ENCODE data around the gene RFLNA. TPM values are rescaled to one million over a fixed set of nuclear protein-coding genes. Genes with fewer than 3 reads are reported as not detected.

Gene RFLNA
- polyA plus RNA-seq, 1 donor from 2014 or later: 9.6 TPM

- H3K27me3 ChIP-seq (ENCODE audit: insufficient read depth, low read depth, low read length): no peaks in the 10 kb centered on the region
- H3K9me3 ChIP-seq (ENCODE audit: low read length): no peaks in the 10 kb centered on the region
- H3K9me2 ChIP-seq (ENCODE audit: insufficient read depth, low read length): no peaks in the 10 kb centered on the region
- no peak overlapping the region for H3K9ac ChIP-seq (ENCODE audit: low read length)
- no peak overlapping the region for H3K4me2 ChIP-seq (ENCODE audit: low read length)
- no peaks in the 10 kb centered on the region for H3K36me3 ChIP-seq (ENCODE audit: insufficient read depth, low read length)
- H4K20me1 ChIP-seq (ENCODE audit: insufficient read depth): no peaks in the 10 kb centered on the region
- H2AFZ ChIP-seq (ENCODE audit: low read depth, low read length): no peak overlapping the region
- TF ChIP-seq SMC3 (conservative IDR thresholded peaks at IDR 0.05; ENCODE audit: poor library complexity) (no peak), CTCF (IDR thresholded peaks at IDR 0.05; ENCODE audit: poor library complexity, severe bottlenecking) (no peak), MXI1 (conservative IDR thresholded peaks at IDR 0.05; ENCODE audit: poor library complexity, severe bottlenecking) (no peak), RAD21 (conservative IDR thresholded peaks at IDR 0.05) (no peak), EP300 (conservative IDR thresholded peaks at IDR 0.05; ENCODE audit: poor library complexity, severe bottlenecking) (no peak), POLR2AphosphoS5 (IDR thresholded peaks at IDR 0.05) (no peak), REST (IDR thresholded peaks at IDR 0.05; ENCODE audit: borderline replicate concordance) (no peak), TAF1 (IDR thresholded peaks at IDR 0.05; ENCODE audit: low read depth) (no peak), EZH2 (IDR thresholded peaks at IDR 0.05; ENCODE audit: borderline replicate concordance, insufficient read depth, low read length, poor library complexity, severe bottlenecking) (no peak)
- no peaks in the 10 kb centered on the region for H3K79me2 ChIP-seq (replicated peaks; ENCODE audit: insufficient read depth, low read length)
- H3K4me3 ChIP-seq (ENCODE audit: low read length): no peak overlapping the region
- no peak overlapping the region for H3K27ac ChIP-seq (ENCODE audit: low read length)
- no peaks in the 10 kb centered on the region for H3F3A ChIP-seq (ENCODE audit: insufficient read depth, low read length, poor library complexity, severe bottlenecking)
Measured at GRCh38 chr12:124277394-124278241, 17.3 kb upstream of the RFLNA start.

GRCh38 chr12:124278389-124279101 is 16.3 kb upstream of the RFLNA start:
- H3K9me2 ChIP-seq (ENCODE audit: insufficient read depth, low read length): no peaks in the 10 kb centered on the region
- no peaks in the 10 kb centered on the region for H3K9me3 ChIP-seq (ENCODE audit: low read length)
- H3K4me2 ChIP-seq (ENCODE audit: low read length): no peak overlapping the region
- no peaks in the 10 kb centered on the region for H3F3A ChIP-seq (ENCODE audit: insufficient read depth, low read length, poor library complexity, severe bottlenecking)
- TF ChIP-seq RAD21 (conservative IDR thresholded peaks at IDR 0.05): no peak
- no peak for TF ChIP-seq POLR2AphosphoS5 (IDR thresholded peaks at IDR 0.05)
- TF ChIP-seq EZH2 (IDR thresholded peaks at IDR 0.05; ENCODE audit: borderline replicate concordance, insufficient read depth, low read length, poor library complexity, severe bottlenecking): no peak
- H3K27me3 ChIP-seq (ENCODE audit: insufficient read depth, low read depth, low read length): no peaks in the 10 kb centered on the region
- no peak overlapping the region for H3K4me3 ChIP-seq (ENCODE audit: low read length)
- no peaks in the 10 kb centered on the region for H3K36me3 ChIP-seq (ENCODE audit: insufficient read depth, low read length)
- H4K20me1 ChIP-seq (ENCODE audit: insufficient read depth): no peaks in the 10 kb centered on the region
- no peaks in the 10 kb centered on the region for H3K79me2 ChIP-seq (replicated peaks; ENCODE audit: insufficient read depth, low read length)
- H2AFZ ChIP-seq (ENCODE audit: low read depth, low read length): no peak overlapping the region
- H3K27ac ChIP-seq (ENCODE audit: low read length): no peak overlapping the region
- no peak overlapping the region for H3K9ac ChIP-seq (ENCODE audit: low read length)
